Measurements from ENCODE around the gene RAP1GAP.

Gene RAP1GAP

DNA sequence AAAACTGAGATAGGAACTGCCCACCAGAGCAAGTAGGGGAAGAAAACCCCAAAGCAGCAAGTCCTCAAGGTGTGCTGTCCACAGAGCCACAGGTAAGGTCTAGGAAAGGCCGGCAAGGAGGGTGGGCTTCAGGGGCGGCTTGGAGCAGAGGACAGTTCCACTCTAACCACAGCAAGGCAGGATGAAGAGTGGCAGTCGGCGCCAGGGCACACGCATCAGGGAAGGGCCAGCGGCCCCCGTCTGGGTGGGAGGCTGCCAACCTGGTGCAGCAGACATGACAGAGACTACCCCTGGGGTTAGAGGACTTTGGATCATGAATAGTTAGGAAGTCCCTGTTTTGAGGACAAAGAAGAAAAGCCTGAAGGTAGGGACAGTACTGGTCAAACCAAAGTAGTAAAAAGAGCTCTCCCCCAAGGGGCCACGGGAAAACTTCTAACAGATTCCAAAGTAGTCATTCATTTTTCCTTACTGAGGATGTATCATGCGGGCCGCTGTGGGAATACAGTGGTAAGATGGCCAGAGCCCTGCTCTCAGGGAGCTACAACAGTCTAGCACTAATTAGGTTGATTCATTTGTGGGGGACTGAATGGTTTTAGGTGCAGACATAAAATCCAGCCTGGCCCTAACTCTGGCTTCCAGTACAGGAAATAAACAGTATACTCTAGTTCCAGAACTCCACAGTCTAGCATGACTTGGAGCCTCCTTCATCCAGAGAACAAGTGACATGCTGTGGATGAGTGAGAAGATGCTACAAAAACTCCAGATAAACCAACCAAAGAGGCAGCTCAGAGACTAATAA lies 3.5 kb upstream of the RAP1GAP start:
- H3K27me3 ChIP-seq = peaks cover 0 to 23% (median 16%) of the 10 kb centered on the region in 11 experiments; a peak in 16 of 22 replicates
- H3K4me1 ChIP-seq = peaks cover 56 to 82% (median 71%) of the 10 kb centered on the region in 10 experiments
- H3K36me3 ChIP-seq = peaks cover 0 to 9% (median 7%) of the 10 kb centered on the region in 11 experiments; a peak in 10 of 22 replicates
- H3K4me3 ChIP-seq = no peak overlapping the region
- TF ChIP-seq Cebpa-rat (IDR thresholded peaks at IDR 0.05) = no peak
- peak overlapping the region in 1 of 11 experiments; percentile 54; a peak in 1 of 22 replicates for H3K27ac ChIP-seq
- peak overlapping the region; percentile 54 to 86 (median 73) for H3K4me2 ChIP-seq
- peaks cover 9 to 58% (median 24%) of the 10 kb centered on the region in 11 experiments; a peak in 15 of 22 replicates for H4K20me1 ChIP-seq
- H3K9ac ChIP-seq = peak overlapping the region in 1 of 11 experiments; percentile 48; a peak in 3 of 22 replicates
- H3K9me3 ChIP-seq (replicated peaks in 1 of 11) = no peaks in the 10 kb centered on the region

DNA sequence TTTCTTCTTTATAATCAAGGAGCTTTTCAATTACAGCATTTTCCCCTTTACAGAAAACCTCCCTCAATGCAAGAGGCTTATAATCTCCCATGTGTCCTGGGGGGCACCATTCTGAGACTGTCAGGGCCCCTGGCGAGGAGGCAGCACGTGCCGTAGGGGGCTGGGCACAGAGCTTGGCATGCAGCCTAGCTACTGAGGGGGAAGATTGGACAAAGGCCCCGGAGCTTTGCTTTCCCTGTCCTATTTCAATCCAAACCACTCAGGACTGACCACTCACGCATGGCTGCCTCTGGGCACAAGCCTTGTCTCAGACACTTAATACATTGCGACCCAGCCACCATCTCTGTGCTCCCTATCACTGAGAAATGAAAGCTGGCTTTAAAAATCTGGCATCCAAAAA lies 2.8 kb upstream of the RAP1GAP start:
- Histone ChIP-seq H3K27ac (no peak overlapping the region), H3K4me3 (no peak overlapping the region), H3K4me1 (peaks cover 61 to 84% (median 74%) of the 10 kb centered on the region in 10 experiments), H3K27me3 (peaks cover 0 to 25% (median 16%) of the 10 kb centered on the region in 11 experiments; a peak in 16 of 22 replicates), H3K4me2 (peak overlapping the region in 3 of 11 experiments; percentile 73 to 86 (median 81); a peak in 5 of 22 replicates), H3K9ac (no peak overlapping the region), H3K9me3 (replicated peaks in 1 of 11) (no peaks in the 10 kb centered on the region), H3K36me3 (peaks cover 0 to 1% (median 0%) of the 10 kb centered on the region in 11 experiments; a peak in 6 of 22 replicates), H4K20me1 (peaks cover 7 to 53% (median 18%) of the 10 kb centered on the region in 11 experiments; a peak in 15 of 22 replicates)
- no peak for TF ChIP-seq Cebpa-rat (IDR thresholded peaks at IDR 0.05)

DNA sequence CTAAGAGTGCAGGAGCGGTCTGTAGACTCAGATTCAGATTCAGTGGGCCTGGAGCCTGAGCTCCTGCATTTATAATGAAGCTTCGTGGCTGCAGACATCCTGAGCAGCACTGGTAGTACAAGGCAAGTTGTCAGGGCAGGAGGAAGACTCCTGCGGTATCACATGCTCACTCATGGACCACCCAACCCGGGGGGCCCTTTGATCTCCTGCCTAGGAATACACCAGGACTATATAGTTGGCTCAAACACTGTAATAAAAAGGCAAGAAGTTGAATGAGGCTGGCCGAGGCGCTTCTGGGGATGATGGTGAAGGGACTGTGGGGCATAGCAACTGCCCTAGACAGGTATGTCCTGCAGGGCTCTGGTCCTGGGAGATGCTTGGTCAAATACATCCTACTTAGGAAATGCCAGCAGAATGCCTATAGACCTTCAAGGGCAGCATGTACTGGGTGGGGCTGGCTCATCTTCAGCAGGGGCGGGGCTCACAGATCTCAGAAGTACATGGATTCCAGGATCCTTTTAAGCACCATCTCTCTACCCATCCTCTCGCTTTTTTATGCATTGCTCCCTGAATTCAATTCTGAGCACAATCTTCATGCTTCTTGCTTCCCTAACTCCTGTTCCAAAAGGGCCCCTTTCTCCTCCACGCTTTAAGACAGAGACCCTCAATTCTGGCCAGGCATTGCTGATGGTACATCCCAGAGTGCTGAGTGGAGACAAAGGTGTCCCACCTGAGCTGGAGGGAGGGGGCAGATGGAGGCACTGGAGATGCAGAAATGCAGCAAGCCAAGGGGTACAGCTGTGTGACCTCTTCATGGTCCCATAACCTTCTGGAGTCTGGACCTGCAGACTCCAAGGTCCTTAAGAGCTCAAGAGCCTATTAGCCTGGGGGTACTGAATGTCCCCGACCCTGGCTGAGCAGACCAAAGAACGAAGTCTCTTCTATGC lies 2.1 kb upstream of the RAP1GAP start:
- Histone ChIP-seq H3K27me3 (peaks cover 0 to 25% (median 16%) of the 10 kb centered on the region in 11 experiments; a peak in 16 of 22 replicates), H3K4me1 (peaks cover 67 to 84% (median 77%) of the 10 kb centered on the region in 10 experiments), H3K4me2 (no peak overlapping the region), H3K36me3 (no peaks in the 10 kb centered on the region), H3K27ac (no peak overlapping the region), H3K9ac (no peak overlapping the region), H4K20me1 (peaks cover under 1 to 54% (median 16%) of the 10 kb centered on the region in 11 experiments; a peak in 15 of 22 replicates), H3K4me3 (no peak overlapping the region), H3K9me3 (replicated peaks in 1 of 11) (no peaks in the 10 kb centered on the region)
- TF ChIP-seq Cebpa-rat (IDR thresholded peaks at IDR 0.05) = no peak

DNA sequence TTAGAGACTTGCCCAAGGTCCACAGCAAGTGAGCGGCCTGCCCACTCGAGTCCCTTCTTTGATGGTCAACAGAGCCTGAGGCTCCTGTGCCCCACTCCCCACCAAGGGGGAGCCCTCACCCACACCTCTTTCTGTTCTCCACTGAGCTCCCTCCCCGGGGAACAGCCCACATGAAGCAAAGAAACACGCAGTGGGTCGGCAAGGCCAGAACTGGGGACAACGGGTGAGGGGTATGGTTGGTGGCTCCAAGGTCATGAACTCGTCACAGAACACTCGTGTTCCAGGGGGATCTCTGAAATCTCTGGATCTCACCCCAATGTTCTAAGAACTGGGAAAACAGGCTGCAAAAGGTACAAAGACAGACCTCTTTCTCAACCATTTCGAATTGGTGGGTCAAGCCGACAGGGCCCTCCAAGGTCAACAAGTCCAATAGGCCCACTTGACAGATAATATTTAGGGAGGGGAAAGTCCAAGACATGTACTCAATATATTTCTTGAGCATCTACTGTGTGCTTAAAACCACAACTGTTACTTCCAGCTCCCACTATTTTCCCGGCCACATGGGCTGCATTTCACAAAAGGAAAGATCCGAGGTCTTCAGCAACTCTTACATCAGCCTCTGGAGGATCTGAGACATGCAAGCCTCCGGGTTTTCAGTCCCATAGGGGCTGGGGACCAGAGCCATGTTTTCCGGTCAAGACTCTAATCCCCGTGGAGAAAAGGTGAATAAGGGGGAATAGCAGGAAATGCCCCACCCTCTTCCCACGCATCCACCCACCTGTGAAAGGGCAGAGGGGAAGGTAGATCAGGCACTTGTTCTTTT lies 1.1 kb upstream of the RAP1GAP start:
- H4K20me1 ChIP-seq = peaks cover 0 to 64% (median 16%) of the 10 kb centered on the region in 11 experiments; a peak in 13 of 22 replicates
- peak overlapping the region; percentile 54 to 71 (median 62); a peak in 17 of 20 replicates for H3K4me3 ChIP-seq
- peak overlapping the region; percentile 86 to 99 (median 98) for H3K4me2 ChIP-seq
- no peaks in the 10 kb centered on the region for H3K36me3 ChIP-seq
- H3K27ac ChIP-seq = peak overlapping the region in 10 of 11 experiments; percentile 47 to 72 (median 58); a peak in 14 of 22 replicates
- H3K9me3 ChIP-seq (replicated peaks in 1 of 11) = no peaks in the 10 kb centered on the region
- peaks cover 0 to 25% (median 16%) of the 10 kb centered on the region in 11 experiments; a peak in 16 of 22 replicates for H3K27me3 ChIP-seq
- H3K4me1 ChIP-seq = peaks cover 68 to 92% (median 78%) of the 10 kb centered on the region in 10 experiments
- TF ChIP-seq Cebpa-rat (IDR thresholded peaks at IDR 0.05) = no peak
- peak overlapping the region; percentile 52 to 75 (median 72); a peak in 20 of 22 replicates for H3K9ac ChIP-seq

DNA sequence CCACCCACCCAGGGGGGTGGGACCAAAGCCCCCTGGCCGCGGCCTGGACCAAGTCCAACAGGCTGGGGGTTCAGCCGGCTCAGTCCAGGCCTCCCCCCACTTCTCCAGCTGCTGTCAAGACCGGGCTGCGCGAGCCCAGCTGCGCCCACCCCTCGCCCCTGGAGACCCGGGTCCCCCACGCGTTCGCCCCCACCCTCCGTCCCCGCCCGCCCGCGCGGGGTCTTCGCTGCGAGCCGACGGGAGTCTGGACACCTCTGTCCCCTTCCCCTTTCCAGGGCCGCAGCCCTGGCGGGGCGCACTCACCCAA lies 253 bp downstream of the RAP1GAP start:
- peaks cover 76 to 92% (median 84%) of the 10 kb centered on the region in 10 experiments for H3K4me1 ChIP-seq
- peak overlapping the region; percentile 86 to 99 (median 98) for H3K4me2 ChIP-seq
- peak overlapping the region; percentile 54 to 71 (median 62) for H3K4me3 ChIP-seq

DNA sequence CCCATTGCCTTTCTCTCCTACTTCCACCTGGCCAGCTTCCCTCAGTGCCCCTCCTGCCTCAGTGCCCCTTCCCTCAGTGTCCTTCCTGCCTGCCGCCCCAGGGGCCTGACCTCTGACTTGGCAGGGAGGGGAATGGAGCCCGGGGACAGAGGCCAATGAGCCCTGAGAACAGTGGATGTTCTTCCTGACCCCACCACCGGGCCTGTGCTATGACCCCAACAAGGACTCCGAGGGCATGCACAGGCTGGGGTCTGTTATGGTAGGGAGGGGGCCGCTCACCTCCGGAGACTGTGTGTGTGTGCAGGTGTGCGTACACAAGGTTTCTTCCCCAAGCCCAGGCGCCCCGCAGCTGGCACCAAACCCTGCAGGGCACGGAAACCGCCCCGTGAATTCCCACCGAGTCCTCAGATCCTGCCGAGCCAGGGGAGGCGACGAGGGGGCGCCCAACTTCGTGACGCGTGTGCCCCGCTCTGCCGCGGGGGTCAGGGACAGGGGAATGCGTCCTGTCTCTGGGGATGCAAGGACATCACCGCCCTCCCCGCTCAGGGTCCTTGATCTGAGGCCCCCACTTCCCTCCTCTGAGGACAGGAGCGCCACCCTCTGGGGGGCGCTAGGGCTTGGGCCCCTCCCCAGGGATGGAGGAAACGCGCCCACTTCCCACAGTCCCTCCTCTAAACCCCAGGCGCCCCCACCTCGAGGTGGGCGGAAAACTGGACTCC lies 766 bp downstream of the RAP1GAP start:
- Histone ChIP-seq H3K9me3 (replicated peaks in 1 of 11) (no peaks in the 10 kb centered on the region), H3K27me3 (peaks cover 0 to 25% (median 16%) of the 10 kb centered on the region in 11 experiments; a peak in 16 of 22 replicates), H3K4me3 (peak overlapping the region; percentile 54 to 71 (median 62))

More for the DNA sequence above, 253 bp downstream of the RAP1GAP start:
- H3K9ac ChIP-seq = peak overlapping the region; percentile 52 to 75 (median 72); a peak in 21 of 22 replicates
- H3K9me3 ChIP-seq (replicated peaks in 1 of 11) = no peaks in the 10 kb centered on the region
- no peaks in the 10 kb centered on the region for H3K36me3 ChIP-seq
- TF ChIP-seq Cebpa-rat (IDR thresholded peaks at IDR 0.05) = no peak
- H3K27ac ChIP-seq = peak overlapping the region in 9 of 11 experiments; percentile 47 to 72 (median 60); a peak in 12 of 22 replicates
- peaks cover 0 to 64% (median 14%) of the 10 kb centered on the region in 11 experiments; a peak in 13 of 22 replicates for H4K20me1 ChIP-seq
- peaks cover 0 to 25% (median 16%) of the 10 kb centered on the region in 11 experiments; a peak in 16 of 22 replicates for H3K27me3 ChIP-seq

More for the DNA sequence above, 766 bp downstream of the RAP1GAP start:
- TF ChIP-seq Cebpa-rat (IDR thresholded peaks at IDR 0.05) = no peak
- no peaks in the 10 kb centered on the region for H3K36me3 ChIP-seq
- peaks cover 76 to 92% (median 84%) of the 10 kb centered on the region in 10 experiments for H3K4me1 ChIP-seq
- H3K4me2 ChIP-seq = peak overlapping the region; percentile 86 to 99 (median 98)
- peak overlapping the region in 7 of 11 experiments; percentile 47 to 72 (median 60); a peak in 7 of 22 replicates for H3K27ac ChIP-seq
- H3K9ac ChIP-seq = peak overlapping the region; percentile 52 to 75 (median 72); a peak in 20 of 22 replicates
- H4K20me1 ChIP-seq = peaks cover 0 to 62% (median 10%) of the 10 kb centered on the region in 11 experiments; a peak in 13 of 22 replicates
